Measurements from ENCODE around the gene CEP57.

CEP57 gene

GRCh38 chr11:95790123-95790932 lies at the start of gene CEP57:
CEP57 (plus strand) TSS chr11:95790498; CDS start chr11:95790699, 201 bp downstream.
- peak; percentile 71 to 87 (median 82) for DNase-seq

GRCh38 chr11:95750101-95750500 lies 40.2 kb upstream of the CEP57 start:
- DNase-seq = no peak

GRCh38 chr11:95751515-95751914 lies 38.8 kb upstream of the CEP57 start:
- no peak for DNase-seq

GRCh38 chr11:95760941-95761340 lies 29.4 kb upstream of the CEP57 start:
- DNase-seq = no peak

GRCh38 chr11:95762534-95762933 lies 27.8 kb upstream of the CEP57 start:
- no peak for DNase-seq

- DNase-seq = no peak
Observed at GRCh38 chr11:95764267-95764898, 25.9 kb upstream of the CEP57 start.

- DNase-seq = no peak
Observed at GRCh38 chr11:95766701-95767100, 23.6 kb upstream of the CEP57 start.

GRCh38 chr11:95767498-95767897 lies 22.8 kb upstream of the CEP57 start:
- no peak for DNase-seq

GRCh38 chr11:95768521-95768920 lies 21.8 kb upstream of the CEP57 start:
- no peak for DNase-seq

- no peak for DNase-seq
Observed at GRCh38 chr11:95776859-95777258, 13.4 kb upstream of the CEP57 start.

- DNase-seq = no peak
Observed at GRCh38 chr11:95778699-95779098, 11.6 kb upstream of the CEP57 start.

- no peak for DNase-seq
Observed at GRCh38 chr11:95780544-95780943, 9.8 kb upstream of the CEP57 start.

- peak in 2 of 4 experiments; percentile 26 to 31 for DNase-seq
Observed at GRCh38 chr11:95788921-95789505, 1.3 kb upstream of the CEP57 start.

- peak; percentile 80 to 96 (median 89) for DNase-seq
Observed at GRCh38 chr11:95789506-95790122, 684 bp upstream of the CEP57 start, which contains the start of gene FAM76B. FAM76B (minus strand) TSS chr11:95789782; CDS start chr11:95789478, 304 bp downstream.

GRCh38 chr11:95790933-95791708 lies 823 bp downstream of the CEP57 start:
- DNase-seq = peak in 3 of 4 experiments; percentile 24 to 45 (median 31)

- DNase-seq = no peak
Observed at GRCh38 chr11:95791709-95792033, 1.4 kb downstream of the CEP57 start.

GRCh38 chr11:95792200-95792599 lies 1.9 kb downstream of the CEP57 start:
- DNase-seq = no peak

GRCh38 chr11:95792700-95793099 lies 2.4 kb downstream of the CEP57 start:
- DNase-seq = no peak

GRCh38 chr11:95793116-95793515 lies 2.8 kb downstream of the CEP57 start:
- DNase-seq = no peak

GRCh38 chr11:95794086-95794485 lies 3.8 kb downstream of the CEP57 start:
- DNase-seq = no peak

GRCh38 chr11:95795627-95796295 lies 5.5 kb downstream of the CEP57 start:
- DNase-seq = no peak

GRCh38 chr11:95796501-95796900 lies 6.2 kb downstream of the CEP57 start:
- no peak for DNase-seq
